MCF 10A (cell line): Measurements from ENCODE around the gene GSK3A. TPM values are rescaled to one million over a fixed set of nuclear protein-coding genes. Genes with fewer than 3 reads are reported as not detected.

Experiments used
- BruUV-seq: library from RNA; stranded (reverse); fragments of 400-500 nt; replicated peaks from 2 replicates; lab custom pipeline; 2021; lab: Mats Ljungman, UMichigan
- CTCF ChIA-PET: fragments of 300-600 bp; sonication (Branson Sonifier 250); formaldehyde crosslinking; extraction: SDS; loops from one replicate; lab custom pipeline; 2021; ENCODE audit warnings: antibody characterized with exemption, inconsistent platforms; lab: Yijun Ruan, JAX
- POLR2A ChIA-PET: fragments of 300-600, 350-650 bp; sonication (Branson Sonifier 250); formaldehyde crosslinking; extraction: SDS; loops from one replicate; lab custom pipeline; 2020; ENCODE audit warnings: antibody characterized with exemption, inconsistent platforms; lab: Yijun Ruan, JAX
- DNase-seq: peaks from one replicate; pipeline ENCODE4 v3.0.0-alpha.2; 2018; ENCODE audit not compliant: unreplicated experiment
- H3K27ac Mint-ChIP-seq: one replicate; pipeline ENCODE4 v1.8.0; 2022; ENCODE audit warnings: mild to moderate bottlenecking, low read depth, mixed read lengths; ENCODE audit not compliant: unreplicated experiment
- H3K27me3 Mint-ChIP-seq: one replicate; pipeline ENCODE4 v1.8.0; 2022; ENCODE audit warnings: mixed read lengths; ENCODE audit not compliant: insufficient read depth, unreplicated experiment
- H3K36me3 Mint-ChIP-seq: one replicate; pipeline ENCODE4 v1.8.0; 2022; ENCODE audit warnings: mild to moderate bottlenecking, moderate library complexity, mixed read lengths; ENCODE audit not compliant: insufficient read depth, unreplicated experiment
- H3K4me1 Mint-ChIP-seq: one replicate; pipeline ENCODE4 v1.8.0; 2022; ENCODE audit warnings: mixed read lengths; ENCODE audit not compliant: insufficient read depth, unreplicated experiment
- H3K4me3 Mint-ChIP-seq: one replicate; pipeline ENCODE4 v1.8.0; 2022; ENCODE audit warnings: mild to moderate bottlenecking, moderate library complexity, mixed read lengths; ENCODE audit not compliant: unreplicated experiment
- H3K9me3 Mint-ChIP-seq: one replicate; pipeline ENCODE4 v1.8.0; 2022; ENCODE audit warnings: mixed read lengths; ENCODE audit not compliant: unreplicated experiment
- intact Hi-C: fragments of 100-400 bp; cut with micrococcal nuclease; formaldehyde crosslinking; loops from 2 replicates; pipeline ENCODE4 v1.14.1; 2022
- total RNA-seq: library from RNA; stranded (reverse); gene quantifications from 2 replicates; pipeline ENCODE4 v1.2.3, GENCODE V29; 2022
- TF ChIP-seq, protein P1 (sequence below): fragments of 200-600 bp; IDR thresholded peaks from one replicate; pipeline ENCODE4 v1.8.0; 2022; ENCODE audit warnings: antibody characterized with exemption, mild to moderate bottlenecking; ENCODE audit not compliant: unreplicated experiment

GSK3A gene
- total RNA-seq, 1 experiment from 2014 or later = 53.5 TPM

DNA sequence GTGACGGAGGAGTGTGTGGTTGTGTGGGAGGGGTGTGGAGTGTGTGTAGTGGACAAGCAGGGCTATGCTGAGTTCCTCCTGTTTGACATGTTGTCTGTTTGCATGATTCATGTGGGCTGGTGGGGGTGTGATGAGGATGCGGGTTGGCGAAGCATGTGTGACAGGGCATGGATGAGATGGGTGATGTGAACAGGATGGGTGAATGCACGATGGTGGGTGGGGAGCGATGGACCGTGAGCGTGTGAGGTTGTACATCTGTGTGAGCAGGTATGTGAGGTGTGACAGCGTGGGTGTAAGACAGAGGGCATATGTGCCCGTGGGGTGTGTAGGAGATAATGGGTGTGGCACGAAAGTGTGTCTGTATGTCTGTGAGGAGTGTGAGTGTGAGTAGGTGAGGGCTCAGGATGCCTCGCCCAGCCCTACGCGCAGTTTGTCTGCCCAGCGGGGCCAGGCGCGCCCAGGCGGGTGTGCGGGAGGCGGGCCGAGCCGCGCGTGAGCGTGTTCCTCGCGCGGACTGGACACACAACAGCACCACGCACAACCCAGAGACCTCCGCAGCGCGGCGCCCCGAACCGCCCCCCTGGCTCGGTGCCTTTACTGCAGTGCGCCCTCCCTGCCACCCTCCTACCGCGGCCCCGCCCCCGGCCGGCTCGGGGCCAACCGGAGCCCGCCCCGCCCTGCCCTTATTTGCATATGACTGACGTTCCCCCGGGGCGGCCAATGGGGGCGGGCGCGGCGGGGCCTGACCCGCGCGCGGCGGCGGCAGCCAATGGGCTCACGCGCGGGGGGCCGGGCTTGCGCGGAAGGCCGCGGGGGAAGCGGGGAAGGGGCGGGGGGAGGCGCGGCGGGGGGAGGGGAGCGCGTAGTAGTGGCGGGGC, 41.0 kb upstream of the GSK3A start:
- Mint-ChIP-seq H3K36me3 (peaks cover 14% of the 10 kb centered on the region), H3K27me3 (no peaks in the 10 kb centered on the region), H3K4me3 (no peak overlapping the region), H3K9me3 (no peaks in the 10 kb centered on the region), H3K4me1 (peaks cover 27% of the 10 kb centered on the region), H3K27ac (no peak overlapping the region)
- POLR2A ChIA-PET = interaction anchor here (0.7 to 7.5 kb wide), 6 partner anchors 13 to 40 kb away, joined by 3 to 158 read pairs (median 8); partner anchors contain the start of genes CIC and GSK3A
- peak; percentile 96 for DNase-seq
- intact Hi-C loops = loop anchor here (1.0 kb wide), 2 partner anchors 15 to 37 kb away; no protein-coding TSS in a partner anchor
- TF ChIP-seq, protein P1, sequence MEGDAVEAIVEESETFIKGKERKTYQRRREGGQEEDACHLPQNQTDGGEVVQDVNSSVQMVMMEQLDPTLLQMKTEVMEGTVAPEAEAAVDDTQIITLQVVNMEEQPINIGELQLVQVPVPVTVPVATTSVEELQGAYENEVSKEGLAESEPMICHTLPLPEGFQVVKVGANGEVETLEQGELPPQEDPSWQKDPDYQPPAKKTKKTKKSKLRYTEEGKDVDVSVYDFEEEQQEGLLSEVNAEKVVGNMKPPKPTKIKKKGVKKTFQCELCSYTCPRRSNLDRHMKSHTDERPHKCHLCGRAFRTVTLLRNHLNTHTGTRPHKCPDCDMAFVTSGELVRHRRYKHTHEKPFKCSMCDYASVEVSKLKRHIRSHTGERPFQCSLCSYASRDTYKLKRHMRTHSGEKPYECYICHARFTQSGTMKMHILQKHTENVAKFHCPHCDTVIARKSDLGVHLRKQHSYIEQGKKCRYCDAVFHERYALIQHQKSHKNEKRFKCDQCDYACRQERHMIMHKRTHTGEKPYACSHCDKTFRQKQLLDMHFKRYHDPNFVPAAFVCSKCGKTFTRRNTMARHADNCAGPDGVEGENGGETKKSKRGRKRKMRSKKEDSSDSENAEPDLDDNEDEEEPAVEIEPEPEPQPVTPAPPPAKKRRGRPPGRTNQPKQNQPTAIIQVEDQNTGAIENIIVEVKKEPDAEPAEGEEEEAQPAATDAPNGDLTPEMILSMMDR = no peak
- CTCF ChIA-PET = interaction anchor here (0.7 to 7.2 kb wide), 4 partner anchors 13 to 157 kb away, joined by 3 to 145 read pairs (median 10); partner anchors contain the start of gene GSK3A
- BruUV-seq = no TSS peak

DNA sequence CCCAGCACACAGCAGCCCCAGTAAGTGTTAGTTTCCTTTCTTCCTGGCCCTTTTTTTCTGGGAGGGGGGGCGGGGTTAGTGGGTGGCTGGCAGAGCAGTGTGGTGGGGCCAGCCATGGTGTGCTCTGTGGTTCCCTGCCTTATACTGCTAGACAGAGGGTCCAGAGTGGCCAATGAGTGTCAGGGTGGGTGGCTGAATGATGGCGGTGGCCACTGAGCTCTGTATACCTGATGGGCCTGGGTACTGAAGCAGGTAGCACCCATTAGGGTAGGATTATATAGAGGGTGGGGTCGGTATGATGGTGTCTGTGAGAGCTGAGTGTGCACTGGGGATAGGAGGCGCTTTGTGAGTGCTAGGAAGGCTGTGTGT, 40.4 kb upstream of the GSK3A start:
- CTCF ChIA-PET = interaction anchor here (0.7 to 7.2 kb wide), 5 partner anchors 12 to 158 kb away, joined by 3 to 145 read pairs (median 4); partner anchors contain the start of gene GSK3A
- Mint-ChIP-seq H3K4me1 (peaks cover 32% of the 10 kb centered on the region), H3K9me3 (no peaks in the 10 kb centered on the region), H3K36me3 (peaks cover 16% of the 10 kb centered on the region), H3K27me3 (no peaks in the 10 kb centered on the region), H3K4me3 (no peak overlapping the region), H3K27ac (no peak overlapping the region)
- POLR2A ChIA-PET = interaction anchor here (0.6 to 7.5 kb wide), 5 partner anchors 13 to 37 kb away, joined by 3 to 158 read pairs (median 3); partner anchors contain the start of genes CIC and GSK3A
- TF ChIP-seq, protein P1 = no peak
- intact Hi-C loops = loop anchor here (1.0 kb wide), 2 partner anchors 15 to 37 kb away; no protein-coding TSS in a partner anchor
- BruUV-seq = no TSS peak
- DNase-seq = no peak

DNA sequence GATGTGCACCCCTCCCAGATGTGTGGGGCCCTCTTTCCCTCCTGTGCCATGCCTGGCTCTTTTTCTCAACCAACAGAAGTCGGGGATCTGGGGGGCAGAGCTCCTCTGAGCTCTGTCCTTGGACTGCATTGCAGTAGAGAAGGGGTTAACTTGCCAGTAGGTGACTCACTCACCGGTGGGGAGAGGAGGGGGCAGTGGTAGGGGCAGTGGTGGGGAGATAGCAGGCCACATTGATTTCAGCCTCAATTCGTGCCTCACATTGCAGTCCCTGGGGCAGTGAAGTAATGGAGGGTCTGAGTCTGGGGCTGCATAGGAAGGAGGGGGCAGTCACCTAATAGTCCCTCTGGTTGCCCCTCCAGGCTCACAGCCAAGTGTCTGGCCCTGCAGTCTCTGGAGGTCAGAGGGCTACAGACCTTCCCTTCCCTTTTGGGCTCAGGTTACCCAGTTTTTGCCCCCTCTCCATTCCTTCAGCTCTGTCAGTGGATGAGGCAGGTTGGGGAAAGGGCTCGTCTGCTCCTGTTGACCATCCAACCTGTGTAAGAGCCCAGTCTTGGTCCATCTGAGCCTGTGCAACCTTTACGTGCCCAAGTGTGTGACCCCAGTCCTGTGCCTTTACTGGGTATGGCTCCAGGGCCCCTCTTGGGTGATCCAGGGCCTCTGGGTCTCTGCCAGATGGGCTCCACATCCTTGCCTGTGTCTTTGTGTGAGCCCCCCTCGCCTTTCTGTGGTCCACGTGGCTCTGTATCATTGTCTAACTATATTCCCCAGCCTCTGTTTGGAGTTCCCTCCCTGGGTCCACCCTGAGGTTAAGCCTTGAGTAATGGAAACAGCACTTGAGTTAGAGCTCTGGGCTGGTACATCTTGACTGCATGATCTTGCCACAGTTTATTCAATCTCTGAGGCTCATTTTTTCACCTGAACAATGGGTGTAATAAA, 39.7 kb upstream of the GSK3A start:
- DNase-seq = peak; percentile 35
- Mint-ChIP-seq H3K9me3 (no peaks in the 10 kb centered on the region), H3K36me3 (peaks cover 9% of the 10 kb centered on the region), H3K27ac (peak overlapping the region; percentile 64), H3K4me1 (peaks cover 32% of the 10 kb centered on the region), H3K27me3 (no peaks in the 10 kb centered on the region), H3K4me3 (no peak overlapping the region)
- ChIA-PET CTCF (interaction anchor here (0.7 to 7.2 kb wide), 7 partner anchors 12 to 159 kb away, joined by 3 to 145 read pairs (median 5); partner anchors contain the start of genes GSK3A and PAFAH1B3), POLR2A (interaction anchor here (0.6 to 7.5 kb wide), 9 partner anchors 12 to 153 kb away, joined by 3 to 158 read pairs (median 3); partner anchors contain the start of genes CIC, GSK3A, PAFAH1B3 and PRR19)
- BruUV-seq = no TSS peak
- TF ChIP-seq, protein P1 = no peak
- intact Hi-C loops = no loop called here
